Measurements from ENCODE around the gene MCTP1. TPM values are rescaled to one million over a fixed set of nuclear protein-coding genes. Genes with fewer than 3 reads are reported as not detected.

Gene MCTP1
- total and polyA plus RNA-seq, 9 of the 15 experiments (the other 6 are each of a cell fraction or from before 2014, with no cell fraction given), result 0.04 to 0.93 (median 0.06) TPM; not detected in 4

DNA sequence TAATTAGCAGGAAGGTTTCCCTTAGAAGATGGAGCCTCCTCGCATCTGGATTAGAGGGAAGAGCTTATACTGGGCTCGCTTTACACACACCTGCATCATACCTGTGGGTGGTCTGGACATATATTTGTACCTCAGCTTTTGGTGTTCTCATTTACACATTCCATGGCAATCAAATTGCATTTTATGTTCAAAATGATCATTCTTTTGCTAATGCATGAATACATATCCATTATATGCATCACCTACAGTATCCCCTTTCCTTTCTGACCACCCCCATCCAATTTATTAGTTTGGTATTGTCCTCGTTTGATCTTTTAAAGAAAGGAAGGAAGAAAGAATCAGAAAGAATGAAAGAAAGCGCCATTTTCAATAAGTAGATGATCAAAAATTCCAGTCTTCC lies 415.0 kb downstream of the MCTP1 start:
- Histone ChIP-seq H3K4me3 (no peak overlapping the region), H3K36me3 (ENCODE audit: control insufficient read depth, insufficient read depth, low read length) (no peaks in the 10 kb centered on the region), H3K4me1 (replicated peaks in 1 of 2; ENCODE audit: control insufficient read depth in 2 of 2, insufficient read depth in 2 of 2, low read length in 2 of 2) (no peaks in the 10 kb centered on the region; a peak in 1 of 5 replicates), H3K9me3 (replicated peaks; ENCODE audit: control insufficient read depth, insufficient read depth, low read depth, low read length) (no peaks in the 10 kb centered on the region), H3K9ac (ENCODE audit: insufficient read depth in 1 of 2, low read depth in 2 of 2, low read length in 2 of 2) (no peak overlapping the region), H4K20me1 (replicated peaks; ENCODE audit: control insufficient read depth, insufficient read depth, low read length) (no peaks in the 10 kb centered on the region), H3K79me2 (ENCODE audit: control insufficient read depth, insufficient read depth, low read length) (no peaks in the 10 kb centered on the region), H3K9me1 (ENCODE audit: control insufficient read depth, insufficient read depth, low read length) (no peaks in the 10 kb centered on the region), H2AFZ (ENCODE audit: low read depth, low read length) (no peak overlapping the region), H3K27me3 (ENCODE audit: control insufficient read depth in 2 of 2, insufficient read depth in 2 of 2, low read length in 2 of 2) (no peaks in the 10 kb centered on the region), H3K27ac (ENCODE audit: extremely low read depth, low read depth, low read length) (no peak overlapping the region), H3K4me2 (ENCODE audit: insufficient read depth, low read length) (no peak overlapping the region)
- in situ Hi-C loops (cut with MboI) (no loop called here), intact Hi-C loops (cut with micrococcal nuclease) (no loop called here)
- no peak for ATAC-seq
- no peak for FAIRE-seq
- ChIA-PET CTCF (ENCODE audit: low intra/inter-chr PET ratio) (no interaction called here), POLR2A (no interaction called here)
- whole genome bisulfite sequencing (ENCODE audit: insufficient coverage, low coverage, missing lambda C conversion rate), result 7% methylated on average over 4 of the region's 4 CpGs
- TF ChIP-seq, protein P1, sequence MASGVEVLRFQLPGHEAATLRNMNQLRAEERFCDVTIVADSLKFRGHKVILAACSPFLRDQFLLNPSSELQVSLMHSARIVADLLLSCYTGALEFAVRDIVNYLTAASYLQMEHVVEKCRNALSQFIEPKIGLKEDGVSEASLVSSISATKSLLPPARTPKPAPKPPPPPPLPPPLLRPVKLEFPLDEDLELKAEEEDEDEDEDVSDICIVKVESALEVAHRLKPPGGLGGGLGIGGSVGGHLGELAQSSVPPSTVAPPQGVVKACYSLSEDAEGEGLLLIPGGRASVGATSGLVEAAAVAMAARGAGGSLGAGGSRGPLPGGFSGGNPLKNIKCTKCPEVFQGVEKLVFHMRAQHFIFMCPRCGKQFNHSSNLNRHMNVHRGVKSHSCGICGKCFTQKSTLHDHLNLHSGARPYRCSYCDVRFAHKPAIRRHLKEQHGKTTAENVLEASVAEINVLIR (CRISPR knock-in tag; IDR thresholded peaks at IDR 0.05), result no peak
- TF ChIP-seq, protein P2, sequence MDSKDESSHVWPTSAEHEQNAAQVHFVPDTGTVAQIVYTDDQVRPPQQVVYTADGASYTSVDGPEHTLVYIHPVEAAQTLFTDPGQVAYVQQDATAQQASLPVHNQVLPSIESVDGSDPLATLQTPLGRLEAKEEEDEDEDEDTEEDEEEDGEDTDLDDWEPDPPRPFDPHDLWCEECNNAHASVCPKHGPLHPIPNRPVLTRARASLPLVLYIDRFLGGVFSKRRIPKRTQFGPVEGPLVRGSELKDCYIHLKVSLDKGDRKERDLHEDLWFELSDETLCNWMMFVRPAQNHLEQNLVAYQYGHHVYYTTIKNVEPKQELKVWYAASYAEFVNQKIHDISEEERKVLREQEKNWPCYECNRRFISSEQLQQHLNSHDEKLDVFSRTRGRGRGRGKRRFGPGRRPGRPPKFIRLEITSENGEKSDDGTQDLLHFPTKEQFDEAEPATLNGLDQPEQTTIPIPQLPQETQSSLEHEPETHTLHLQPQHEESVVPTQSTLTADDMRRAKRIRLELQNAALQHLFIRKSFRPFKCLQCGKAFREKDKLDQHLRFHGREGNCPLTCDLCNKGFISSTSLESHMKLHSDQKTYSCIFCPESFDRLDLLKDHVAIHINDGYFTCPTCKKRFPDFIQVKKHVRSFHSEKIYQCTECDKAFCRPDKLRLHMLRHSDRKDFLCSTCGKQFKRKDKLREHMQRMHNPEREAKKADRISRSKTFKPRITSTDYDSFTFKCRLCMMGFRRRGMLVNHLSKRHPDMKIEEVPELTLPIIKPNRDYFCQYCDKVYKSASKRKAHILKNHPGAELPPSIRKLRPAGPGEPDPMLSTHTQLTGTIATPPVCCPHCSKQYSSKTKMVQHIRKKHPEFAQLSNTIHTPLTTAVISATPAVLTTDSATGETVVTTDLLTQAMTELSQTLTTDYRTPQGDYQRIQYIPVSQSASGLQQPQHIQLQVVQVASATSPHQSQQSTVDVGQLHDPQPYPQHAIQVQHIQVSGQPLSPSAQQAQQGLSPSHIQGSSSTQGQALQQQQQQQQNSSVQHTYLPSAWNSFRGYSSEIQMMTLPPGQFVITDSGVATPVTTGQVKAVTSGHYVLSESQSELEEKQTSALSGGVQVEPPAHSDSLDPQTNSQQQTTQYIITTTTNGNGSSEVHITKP (IDR thresholded peaks at IDR 0.05; ENCODE audit: partially characterized antibody), result peak; percentile 58
- no peak for TF ChIP-seq ZKSCAN3 (CRISPR knock-in tag; IDR thresholded peaks at IDR 0.05)
- no TSS peak for BruUV-seq (replicated peaks)
- no peak for DNase-seq (ENCODE audit: extremely low read depth in 1 of 4, low spot score in 3 of 4)
